HG03064 (cell line): ENCODE measurements around the gene AGO1.
A peak's percentile ranks its signal among the peaks of the same experiment; 100 is the strongest.

Experiments
- ATAC-seq: cut with Tn5 transposase; IDR thresholded peaks from one replicate; pipeline ENCODE4 v1.9.1; 2021; ENCODE audit warnings: low read depth; ENCODE audit not compliant: unreplicated experiment

The AGO1 gene

GRCh38 chr1:35882945-35883634, at the start of gene AGO1:
AGO1 (plus strand) TSS chr1:35883209; CDS start chr1:35883422, 213 bp downstream.
- peak; percentile 89 for ATAC-seq

- no peak for ATAC-seq
Measured at GRCh38 chr1:35833395-35833794, 49.6 kb upstream of the AGO1 start.

- ATAC-seq, result no peak
Measured at GRCh38 chr1:35834218-35834617, 48.8 kb upstream of the AGO1 start.

GRCh38 chr1:35835398-35835797, 47.6 kb upstream of the AGO1 start:
- ATAC-seq, result no peak

GRCh38 chr1:35836734-35837133, 46.3 kb upstream of the AGO1 start:
- ATAC-seq, result no peak

- ATAC-seq, result no peak
Measured at GRCh38 chr1:35838693-35839245, 44.2 kb upstream of the AGO1 start.

- ATAC-seq, result no peak
Measured at GRCh38 chr1:35844826-35845225, 38.2 kb upstream of the AGO1 start.

- no peak for ATAC-seq
Measured at GRCh38 chr1:35845766-35846165, 37.2 kb upstream of the AGO1 start.

GRCh38 chr1:35847935-35848565, 35.0 kb upstream of the AGO1 start:
- no peak for ATAC-seq

GRCh38 chr1:35850051-35850450, 33.0 kb upstream of the AGO1 start:
- ATAC-seq, result no peak

GRCh38 chr1:35850716-35851115, 32.3 kb upstream of the AGO1 start:
- no peak for ATAC-seq

- no peak for ATAC-seq
Measured at GRCh38 chr1:35851132-35851869, 31.7 kb upstream of the AGO1 start.

GRCh38 chr1:35852241-35852640, 30.8 kb upstream of the AGO1 start:
- ATAC-seq, result no peak

GRCh38 chr1:35854989-35855700, 27.9 kb upstream of the AGO1 start:
- no peak for ATAC-seq

GRCh38 chr1:35856964-35857363, 26.0 kb upstream of the AGO1 start:
- no peak for ATAC-seq

GRCh38 chr1:35857830-35858229, 25.2 kb upstream of the AGO1 start:
- ATAC-seq, result no peak

GRCh38 chr1:35860696-35861095, 22.3 kb upstream of the AGO1 start:
- ATAC-seq, result no peak

GRCh38 chr1:35863136-35863535, 19.9 kb upstream of the AGO1 start:
- no peak for ATAC-seq

- ATAC-seq, result no peak
Measured at GRCh38 chr1:35863881-35864625, 19.0 kb upstream of the AGO1 start.

GRCh38 chr1:35864813-35865212, 18.2 kb upstream of the AGO1 start:
- ATAC-seq, result no peak
